NCI-H187 (cell line): ENCODE measurements around the gene APOC3.

ENCODE experiments used
- DNase-seq, 2 experiments: peaks; one replicate each; lab custom pipeline; 2025; lab: John Stamatoyannopoulos, UW

The APOC3 gene

GRCh38 chr11:116804001-116804400 is 25.7 kb upstream of the APOC3 start:
- DNase-seq = no peak

DNA sequence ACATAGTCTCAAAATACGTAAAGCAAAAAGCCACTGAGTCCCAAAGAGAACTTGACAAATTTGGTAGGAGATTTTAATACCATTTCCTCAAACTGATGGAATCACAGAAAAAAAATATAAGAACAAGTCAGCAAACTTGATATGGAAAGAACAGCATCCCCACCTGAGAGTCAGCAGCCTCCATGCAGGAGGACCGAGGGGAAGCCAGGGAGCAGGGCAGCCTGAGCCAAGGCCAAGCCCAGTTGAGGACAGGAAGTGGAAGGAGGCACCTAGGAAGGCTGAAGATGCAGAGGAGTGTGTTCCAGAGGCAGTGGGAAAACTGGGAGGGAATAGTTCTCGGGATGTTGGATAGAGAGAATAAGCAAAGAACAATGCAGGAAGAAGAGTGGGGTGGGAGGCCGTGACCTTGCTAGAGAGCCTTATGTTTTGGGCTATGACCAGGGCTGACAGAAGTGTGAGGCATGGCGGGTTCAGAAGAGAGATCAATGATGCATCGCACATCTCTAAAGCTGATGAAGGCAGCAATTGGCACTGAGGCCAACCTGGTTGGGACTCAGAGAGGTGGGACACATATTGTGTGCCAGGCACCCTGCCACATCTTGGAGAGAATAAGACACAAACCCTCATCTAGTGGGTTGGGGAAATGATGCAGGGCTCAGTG is 22.0 kb upstream of the APOC3 start:
- DNase-seq = no peak

DNA sequence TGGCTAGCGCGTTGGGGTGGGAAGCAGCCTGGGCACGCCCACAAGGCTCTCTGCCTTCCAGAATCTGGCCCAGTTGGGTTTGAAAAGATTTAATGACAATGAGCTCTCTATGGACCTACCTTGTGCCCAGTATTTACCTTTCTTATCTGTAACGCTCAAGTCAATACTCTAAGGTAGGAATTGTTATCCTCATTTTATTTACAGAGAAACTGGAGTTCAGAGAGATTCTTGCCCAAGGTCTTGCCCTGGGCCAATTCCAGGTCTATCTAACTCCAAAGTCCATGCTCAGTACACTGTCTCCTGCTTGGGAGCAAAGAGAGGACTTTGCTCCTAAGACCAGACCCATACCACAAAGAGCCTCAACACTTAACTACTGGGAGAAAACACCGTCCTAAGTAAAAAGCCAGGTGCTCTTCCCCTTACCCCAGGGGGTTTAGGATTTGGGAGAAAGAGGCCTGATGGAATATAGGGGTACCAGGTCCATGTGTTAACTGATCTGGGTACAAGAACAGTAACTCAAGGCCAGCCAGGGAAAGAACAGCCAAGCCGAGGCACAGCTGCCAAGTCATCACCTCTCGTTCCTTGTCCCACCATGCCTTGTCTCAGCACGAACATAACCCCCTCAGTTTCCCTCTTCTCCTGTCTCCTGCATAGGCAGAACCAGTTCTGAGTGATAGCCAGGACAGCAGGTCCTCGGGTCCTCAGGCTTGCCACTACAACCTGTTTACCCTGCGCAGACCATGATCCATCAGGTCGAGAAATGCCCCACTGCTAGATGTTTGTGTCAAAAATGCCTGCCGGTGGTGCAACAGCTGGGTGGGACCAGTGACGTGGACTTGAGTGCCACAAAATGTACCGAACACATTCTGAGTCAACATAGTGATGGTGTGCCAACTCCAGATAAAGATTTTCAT is 21.2 kb upstream of the APOC3 start:
- DNase-seq = no peak

DNA sequence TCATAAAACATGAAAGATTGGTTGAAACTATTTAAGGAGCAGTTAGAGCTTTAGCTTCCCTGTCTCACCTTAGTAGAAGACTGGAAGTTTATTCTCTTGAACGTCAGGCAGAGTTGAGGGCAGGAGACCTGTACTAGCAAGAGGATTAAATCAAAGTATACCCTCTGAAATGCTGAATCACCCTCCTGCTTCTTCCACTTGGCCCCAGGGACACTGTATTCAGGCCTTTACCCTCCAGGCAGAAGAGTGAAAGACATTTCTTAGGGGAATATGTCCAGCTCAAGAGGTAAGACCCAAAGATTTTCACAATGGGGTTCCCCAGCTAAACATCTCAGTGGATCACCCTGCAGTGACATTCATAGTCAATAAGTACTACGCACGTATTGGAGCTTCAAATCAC is 18.5 kb upstream of the APOC3 start:
- no peak for DNase-seq

GRCh38 chr11:116812109-116812508 is 17.6 kb upstream of the APOC3 start:
- no peak for DNase-seq

GRCh38 chr11:116813170-116813569 is 16.5 kb upstream of the APOC3 start:
- DNase-seq = no peak

GRCh38 chr11:116813781-116814471 is 15.8 kb upstream of the APOC3 start:
- no peak for DNase-seq

GRCh38 chr11:116814502-116814901 is 15.2 kb upstream of the APOC3 start:
- DNase-seq = no peak

DNA sequence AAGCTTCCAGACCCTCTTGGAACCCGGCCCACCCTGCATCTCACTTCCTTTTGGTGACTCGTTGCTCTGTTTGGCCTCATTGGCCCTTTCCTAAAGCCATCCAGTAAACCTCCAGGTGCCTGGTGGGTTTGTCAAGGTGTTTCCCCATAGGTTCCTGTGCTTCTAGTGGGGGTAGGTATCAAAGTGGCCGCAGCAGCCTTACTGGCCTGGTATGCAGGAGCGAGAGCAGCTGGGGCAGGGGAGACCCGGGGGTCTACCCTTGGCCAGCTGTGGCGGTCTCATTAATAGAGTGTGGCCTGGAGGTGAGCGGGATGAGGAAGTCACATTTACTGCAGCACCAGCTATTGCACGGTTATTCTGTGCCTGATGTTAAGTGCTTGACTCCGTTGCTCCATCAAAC is 10.7 kb upstream of the APOC3 start:
- DNase-seq = no peak

DNA sequence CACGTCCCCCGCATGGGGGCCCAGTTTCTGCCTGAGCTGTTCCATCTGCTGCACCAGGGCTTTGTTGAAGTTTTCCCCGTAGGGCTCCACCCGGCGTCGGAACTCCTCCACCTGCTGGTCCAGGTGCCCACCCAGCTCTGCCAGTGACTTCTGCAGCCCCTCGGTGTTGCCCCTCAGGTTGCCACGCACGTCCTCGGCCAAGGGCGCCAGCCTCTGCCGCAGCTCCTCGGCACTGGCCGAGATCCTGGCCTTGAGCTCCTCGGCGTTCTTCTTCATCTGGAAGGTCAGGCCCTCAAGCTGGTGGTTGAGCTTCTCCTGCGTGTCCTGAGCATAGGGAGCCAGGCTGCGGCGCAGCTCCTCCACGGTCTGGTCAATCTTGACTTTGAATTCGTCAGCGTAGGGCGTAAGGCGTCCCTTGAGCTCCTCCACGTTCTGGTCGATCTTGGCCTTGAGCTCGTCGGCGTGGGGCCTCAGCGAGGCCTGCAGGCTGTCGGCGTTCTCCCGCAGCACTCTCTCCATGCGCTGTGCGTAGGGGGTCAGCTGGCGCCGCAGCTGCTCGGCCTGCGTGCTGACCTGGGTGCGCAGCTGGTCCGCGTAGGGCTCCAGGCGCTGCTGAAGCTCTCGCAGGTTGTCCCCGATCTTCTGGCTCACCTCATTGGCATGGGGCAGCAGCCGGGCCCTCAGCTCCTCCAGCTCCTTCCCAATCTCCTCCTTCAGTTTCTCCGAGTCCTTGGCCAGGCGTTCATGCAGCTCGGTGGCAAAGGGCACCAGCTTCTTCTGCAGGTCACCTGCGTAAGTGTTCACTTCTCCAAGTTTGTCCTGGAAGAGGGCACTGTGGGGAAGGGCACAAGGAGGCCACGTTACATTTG is 8.4 kb upstream of the APOC3 start:
- DNase-seq = no peak

GRCh38 chr11:116822575-116822974 is 7.1 kb upstream of the APOC3 start:
- DNase-seq = no peak

DNA sequence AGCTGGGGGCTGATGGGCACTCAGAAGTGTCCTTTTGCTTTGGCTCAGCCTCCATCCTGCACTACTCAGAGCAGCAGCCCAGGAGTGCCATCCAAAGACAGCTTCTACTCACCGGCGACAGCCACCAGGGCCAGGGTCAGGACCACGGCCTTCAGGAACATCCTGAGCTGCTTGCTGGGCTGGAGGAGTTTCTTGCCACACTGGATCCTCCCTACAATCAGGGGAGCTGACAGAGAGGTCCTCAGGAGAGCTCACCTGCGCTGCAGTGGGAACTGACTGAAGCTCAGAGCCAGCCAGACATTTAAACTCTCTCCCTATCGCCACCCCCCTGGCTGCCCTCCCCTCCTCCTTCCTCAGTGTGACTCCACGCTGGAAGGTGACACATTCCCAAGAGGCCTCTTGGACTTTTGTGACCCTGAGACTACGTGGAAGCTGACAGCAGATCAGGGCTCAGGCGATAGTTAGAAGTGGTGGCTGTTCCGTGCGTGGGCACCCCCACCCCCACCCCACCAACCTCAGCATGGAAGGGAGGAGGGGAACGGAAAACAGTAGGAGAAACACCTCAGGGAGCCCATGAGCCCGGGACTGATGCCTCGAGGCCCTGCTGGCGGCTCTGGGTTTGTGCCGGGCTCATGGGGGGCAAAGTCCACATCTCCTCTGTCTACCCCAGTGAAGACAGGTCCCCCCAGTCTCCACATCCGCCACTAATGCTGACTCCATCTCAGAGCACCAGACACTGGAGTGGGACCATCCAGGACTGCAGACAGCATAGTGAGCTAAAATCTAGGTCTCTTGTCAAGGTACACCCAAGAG is 6.5 kb upstream of the APOC3 start, which contains the start of gene APOA4:
Gene APOA4 (minus strand): TSS at position 274 of the 813 bp plus-strand sequence. CDS start 113 bp downstream, at position 161.
- no peak for DNase-seq

GRCh38 chr11:116825434-116825833 is 4.3 kb upstream of the APOC3 start:
- no peak for DNase-seq

- no peak for DNase-seq
Observed at GRCh38 chr11:116825854-116826750, 3.6 kb upstream of the APOC3 start.

DNA sequence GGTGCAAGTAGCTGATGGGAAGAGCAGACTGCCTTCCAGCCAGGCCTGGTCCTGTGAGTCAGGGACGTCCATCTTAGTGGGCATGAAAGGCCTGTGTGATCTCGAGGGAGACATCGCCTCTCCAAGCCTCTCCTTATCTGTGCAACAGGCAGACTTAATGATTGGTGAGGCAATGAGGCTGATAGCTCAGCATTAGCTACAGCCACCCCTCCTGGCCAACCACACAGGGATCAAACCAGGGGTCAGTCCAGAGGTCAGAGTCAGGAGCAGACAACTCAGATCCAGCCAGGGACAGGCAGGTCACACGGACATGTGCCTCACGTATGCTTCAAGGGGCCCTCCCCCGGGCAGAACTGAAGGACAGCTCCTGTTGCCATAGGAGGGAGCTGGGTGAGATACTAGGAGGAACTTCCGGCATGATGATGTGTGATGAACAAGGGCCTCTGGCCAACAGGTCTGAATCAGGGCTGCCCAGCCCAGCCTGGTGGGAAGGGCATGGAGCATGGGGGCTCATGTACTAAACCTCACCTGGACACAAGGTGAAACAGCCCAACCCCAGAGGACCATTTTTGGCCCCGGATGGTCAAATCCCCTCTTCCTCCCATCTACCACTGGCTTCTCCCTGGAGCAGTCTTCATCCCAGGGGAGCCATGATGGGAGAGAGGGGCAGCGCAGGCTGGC is 2.8 kb upstream of the APOC3 start:
- no peak for DNase-seq

GRCh38 chr11:116827461-116827860 is 2.2 kb upstream of the APOC3 start:
- DNase-seq = no peak

GRCh38 chr11:116828632-116829524 is 829 bp upstream of the APOC3 start:
- no peak for DNase-seq
